Mesodermal cell (in vitro differentiated cells): ENCODE results near the gene PIM1.

Experiments used
- H3K27ac ChIP-seq: 2 replicates; pipeline ENCODE4 v1.7.0; 2013; ENCODE audit warnings: mild to moderate bottlenecking, low read depth, low read length, moderate library complexity; ENCODE audit not compliant: severe bottlenecking
- H3K36me3 ChIP-seq: 2 replicates; pipeline ENCODE4 v1.7.1; 2013; ENCODE audit warnings: mild to moderate bottlenecking, low read length, moderate library complexity; ENCODE audit not compliant: control insufficient read depth, insufficient read depth
- H3K4me1 ChIP-seq: one replicate; pipeline ENCODE4 v1.7.1; 2013; ENCODE audit warnings: mild to moderate bottlenecking, low read length; ENCODE audit not compliant: insufficient read depth, control insufficient read depth, poor library complexity, severe bottlenecking
- H3K4me3 ChIP-seq: 2 replicates; pipeline ENCODE4 v1.7.0; 2013; ENCODE audit warnings: low read length, control low read depth, mild to moderate bottlenecking; ENCODE audit not compliant: insufficient read depth, poor library complexity, severe bottlenecking; ENCODE audit errors: extremely low read depth
- H3K9me3 ChIP-seq: 2 replicates; pipeline ENCODE4 v1.7.1; 2013; ENCODE audit warnings: mild to moderate bottlenecking, low read length, moderate library complexity; ENCODE audit not compliant: control insufficient read depth
- WGBS, 2 experiments: methylation state at CpG; one replicate each; pipeline ENCODE4 v1.1.5; 2013; ENCODE audit warnings: missing lambda C conversion rate in 2 of 2; ENCODE audit not compliant: insufficient coverage in 2 of 2; 5-methylcytosine and 5-hydroxymethylcytosine counted together

PIM1 gene

DNA sequence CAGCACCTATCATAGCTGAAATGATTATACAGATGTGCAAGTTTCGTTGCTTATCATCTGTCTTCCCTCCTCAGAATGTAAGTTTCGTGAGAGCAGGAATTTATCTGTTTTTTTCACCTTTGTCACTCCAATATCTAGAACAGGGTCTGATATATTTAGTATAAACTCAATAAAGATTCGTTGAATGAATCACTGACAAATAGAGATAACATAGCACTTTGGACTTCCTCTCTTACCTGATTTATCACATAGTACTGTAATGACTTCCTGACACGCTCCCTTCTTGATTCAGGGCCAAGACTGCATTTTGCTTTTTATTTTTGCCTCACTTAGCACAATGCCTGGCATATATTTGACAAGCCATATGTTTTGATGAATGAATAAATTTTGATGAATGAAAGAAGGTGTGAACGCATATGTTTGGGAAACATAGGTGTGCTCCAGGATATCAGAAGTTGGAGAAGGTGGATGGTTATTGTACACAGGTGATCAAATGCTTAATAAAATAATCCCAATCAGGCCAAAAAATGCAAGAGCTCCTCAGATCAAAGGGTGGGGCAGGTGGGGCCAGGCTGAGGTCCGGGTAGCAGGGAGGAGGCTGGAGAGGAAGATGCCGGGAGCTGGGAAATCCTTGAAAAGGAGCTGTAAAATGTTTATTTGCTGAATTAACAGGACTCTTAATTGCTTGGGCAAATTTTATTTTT lies 33.0 kb downstream of the PIM1 start:
- 93 to 94% methylated on average over 3 to 4 of the region's 7 CpGs for WGBS, 2 experiments
- Histone ChIP-seq H3K27ac (no peak overlapping the region), H3K4me1 (peaks cover 6% of the 10 kb centered on the region), H3K4me3 (no peak overlapping the region), H3K9me3 (no peaks in the 10 kb centered on the region), H3K36me3 (no peaks in the 10 kb centered on the region)

DNA sequence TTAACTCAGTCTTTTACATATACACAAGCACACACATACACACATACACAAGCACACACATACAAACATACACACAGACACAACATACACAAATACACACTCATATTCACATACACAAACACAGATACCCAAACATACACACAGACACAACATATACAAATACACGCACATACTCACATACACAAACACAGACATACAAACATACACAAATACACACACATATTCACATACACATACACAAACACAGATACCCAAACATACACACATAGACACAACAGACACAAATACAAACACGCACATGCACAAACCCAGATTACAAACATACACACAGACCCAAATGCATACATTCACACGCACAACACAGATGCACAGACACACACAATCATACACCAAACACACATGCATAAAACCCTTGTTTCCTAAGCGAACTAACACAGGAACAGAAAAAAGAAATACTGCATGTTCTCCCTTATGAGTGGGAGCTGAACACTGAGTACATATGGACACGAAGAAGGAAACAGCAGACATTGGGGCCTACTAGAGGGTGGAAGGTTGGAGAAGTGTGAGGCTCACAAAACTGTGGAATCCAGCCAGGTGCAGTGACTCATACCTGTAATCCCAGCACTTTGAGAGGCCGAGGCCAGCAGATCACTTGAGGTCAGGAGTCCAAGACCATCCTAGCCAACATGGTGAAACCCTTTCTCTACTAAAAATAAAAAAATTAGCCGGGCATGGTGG lies 34.2 kb downstream of the PIM1 start:
- no peaks in the 10 kb centered on the region for H3K36me3 ChIP-seq
- peaks cover 6% of the 10 kb centered on the region for H3K4me1 ChIP-seq
- WGBS, 2 experiments = 76 to 94% methylated on average over 4 to 5 of the region's 7 CpGs
- no peak overlapping the region for H3K27ac ChIP-seq
- no peak overlapping the region for H3K4me3 ChIP-seq
- H3K9me3 ChIP-seq = no peaks in the 10 kb centered on the region

DNA sequence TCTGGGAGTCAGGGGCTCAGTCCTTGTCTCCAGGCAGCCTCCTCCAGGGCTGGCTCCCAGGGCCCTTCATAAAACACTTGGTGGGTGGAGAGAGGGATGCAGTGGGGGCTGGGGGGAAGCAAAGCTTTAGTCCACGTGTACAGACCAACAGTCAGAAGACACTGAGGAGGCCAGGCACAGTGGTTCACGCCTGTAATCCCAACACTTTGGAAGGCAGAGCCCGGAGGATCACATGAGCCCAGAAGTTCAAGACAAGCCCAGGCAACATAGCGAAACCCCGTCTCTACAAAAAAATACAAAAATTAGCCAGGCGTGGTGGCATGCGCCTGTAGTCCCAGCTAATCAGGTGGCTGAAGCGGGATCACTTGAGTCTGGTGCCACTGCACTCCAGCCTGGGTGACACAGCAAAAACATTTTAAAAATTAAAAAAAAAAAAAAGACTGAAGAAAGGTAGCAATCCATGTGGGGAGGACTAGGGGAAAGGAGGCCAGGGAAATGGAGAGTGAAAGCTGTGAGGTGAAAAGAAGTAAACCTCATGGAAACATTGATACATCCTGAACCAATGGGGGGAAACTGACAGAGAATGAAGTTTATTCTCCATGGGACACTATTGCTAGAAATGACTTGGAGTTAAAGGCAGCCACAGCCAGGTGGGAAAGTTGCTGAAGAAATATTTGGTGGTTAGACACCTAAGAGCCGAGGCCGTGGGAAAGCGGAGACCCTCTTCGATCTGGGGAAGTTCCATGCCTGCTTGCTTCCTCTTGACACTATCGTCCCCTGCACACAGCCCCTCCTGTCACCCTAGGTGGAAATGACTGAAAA lies 35.4 kb downstream of the PIM1 start:
- peaks cover 6% of the 10 kb centered on the region for H3K4me1 ChIP-seq
- WGBS, 2 experiments = 76 to 79% methylated on average over 11 to 12 of the region's 13 CpGs
- H3K27ac ChIP-seq = no peak overlapping the region
- no peaks in the 10 kb centered on the region for H3K36me3 ChIP-seq
- H3K9me3 ChIP-seq = no peaks in the 10 kb centered on the region
- H3K4me3 ChIP-seq = no peak overlapping the region

DNA sequence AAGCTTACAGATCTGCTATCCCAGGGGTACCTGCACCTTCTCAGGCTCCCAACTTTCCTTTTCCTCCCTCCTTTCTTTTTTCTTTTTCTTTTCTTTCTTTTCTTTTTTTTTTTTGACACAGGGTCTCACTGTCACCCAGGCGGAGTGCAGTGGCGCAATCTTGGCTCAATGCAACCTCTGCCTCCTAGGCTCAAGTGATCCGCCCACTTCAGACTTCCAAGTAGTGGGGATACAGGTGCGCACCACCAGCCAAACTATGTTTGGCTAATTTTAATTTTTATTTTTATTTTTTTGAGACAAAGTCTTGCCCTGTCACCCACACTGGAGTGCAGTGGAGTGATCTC lies 36.0 kb downstream of the PIM1 start:
- H3K27ac ChIP-seq = no peak overlapping the region
- H3K4me3 ChIP-seq = no peak overlapping the region
- 80 to 93% methylated on average over 1 to 3 of the region's 4 CpGs for WGBS, 2 experiments
- no peaks in the 10 kb centered on the region for H3K9me3 ChIP-seq
- no peaks in the 10 kb centered on the region for H3K36me3 ChIP-seq
- peaks cover 6% of the 10 kb centered on the region for H3K4me1 ChIP-seq

DNA sequence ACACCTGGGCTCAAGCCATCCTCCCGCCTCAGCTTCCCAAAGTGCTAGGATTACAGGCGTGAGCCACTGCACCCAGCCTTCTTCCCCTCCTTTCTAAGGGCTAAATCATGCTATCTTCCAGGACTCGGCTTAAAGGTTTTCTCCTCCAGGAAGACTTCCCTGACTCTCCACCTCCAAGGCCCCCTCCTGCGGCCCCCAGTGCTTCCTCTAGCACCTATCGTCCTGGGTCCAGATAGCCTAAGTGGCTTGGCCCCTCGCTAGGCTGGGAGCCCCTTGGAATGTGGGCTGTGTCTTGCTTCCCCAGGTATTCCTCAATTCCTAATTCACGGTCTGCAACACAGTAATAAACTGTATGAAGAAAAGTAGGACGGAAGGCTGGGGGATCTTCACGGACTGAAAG lies 36.7 kb downstream of the PIM1 start:
- no peak overlapping the region for H3K27ac ChIP-seq
- peaks cover 3% of the 10 kb centered on the region for H3K4me1 ChIP-seq
- no peaks in the 10 kb centered on the region for H3K36me3 ChIP-seq
- H3K9me3 ChIP-seq = no peaks in the 10 kb centered on the region
- H3K4me3 ChIP-seq = no peak overlapping the region
- 85 to 99% methylated on average over 6 to 7 of the region's 9 CpGs for WGBS, 2 experiments

DNA sequence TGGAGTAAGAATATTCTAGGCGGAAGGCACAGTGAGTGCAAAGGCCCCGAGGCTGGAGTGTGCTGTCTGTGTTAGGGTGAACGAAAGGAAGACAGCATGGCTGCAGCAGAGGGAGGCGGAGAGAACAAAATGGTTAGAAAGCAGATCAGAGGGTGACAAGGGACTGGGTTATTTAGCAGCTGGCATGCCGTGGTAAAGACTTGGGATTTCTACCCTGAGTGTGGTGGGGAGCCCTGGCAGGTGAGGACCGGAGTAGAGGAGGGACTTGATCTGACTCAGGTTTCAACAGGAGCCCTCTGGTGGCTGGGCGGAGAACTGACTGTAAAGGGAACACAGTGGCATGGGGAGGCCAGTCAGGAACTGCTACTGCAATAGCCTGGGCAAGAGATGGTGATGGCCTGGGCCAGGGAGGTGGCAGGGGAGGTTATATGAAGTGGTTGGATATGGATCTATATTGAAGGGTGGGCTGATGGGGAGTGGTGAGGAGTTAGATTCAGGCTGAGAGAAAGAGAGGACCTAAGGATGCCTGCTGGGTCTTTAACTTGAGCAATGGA lies 38.0 kb downstream of the PIM1 start:
- no peak overlapping the region for H3K4me3 ChIP-seq
- H3K27ac ChIP-seq = no peak overlapping the region
- 59 to 64% methylated on average over 7 of the region's 7 CpGs for WGBS, 2 experiments
- H3K36me3 ChIP-seq = no peaks in the 10 kb centered on the region
- H3K9me3 ChIP-seq = no peaks in the 10 kb centered on the region
- H3K4me1 ChIP-seq = no peaks in the 10 kb centered on the region

DNA sequence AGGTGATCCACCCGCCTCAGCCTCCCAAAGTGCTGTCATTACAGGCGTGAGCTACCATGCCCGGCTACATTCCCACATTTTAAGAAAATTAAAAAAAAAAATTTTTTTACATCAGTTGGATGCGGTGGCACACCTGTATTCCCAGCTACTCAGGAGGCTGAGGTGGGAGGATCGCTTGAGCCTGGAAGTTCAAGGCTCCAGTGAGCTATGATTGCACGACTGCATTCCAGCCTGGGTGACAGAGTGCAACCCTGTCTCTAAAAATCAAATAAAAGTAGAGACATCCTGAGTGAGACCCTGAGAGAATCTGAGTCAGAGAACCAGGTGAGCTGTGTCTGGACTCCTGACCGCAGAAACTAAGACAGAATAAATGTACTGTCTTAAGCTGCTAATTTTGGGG lies 38.8 kb downstream of the PIM1 start:
- no peak overlapping the region for H3K27ac ChIP-seq
- no peak overlapping the region for H3K4me3 ChIP-seq
- H3K36me3 ChIP-seq = no peaks in the 10 kb centered on the region
- WGBS, 2 experiments = 88 to 100% methylated on average over 3 to 6 of the region's 7 CpGs
- no peaks in the 10 kb centered on the region for H3K9me3 ChIP-seq
- H3K4me1 ChIP-seq = no peaks in the 10 kb centered on the region

DNA sequence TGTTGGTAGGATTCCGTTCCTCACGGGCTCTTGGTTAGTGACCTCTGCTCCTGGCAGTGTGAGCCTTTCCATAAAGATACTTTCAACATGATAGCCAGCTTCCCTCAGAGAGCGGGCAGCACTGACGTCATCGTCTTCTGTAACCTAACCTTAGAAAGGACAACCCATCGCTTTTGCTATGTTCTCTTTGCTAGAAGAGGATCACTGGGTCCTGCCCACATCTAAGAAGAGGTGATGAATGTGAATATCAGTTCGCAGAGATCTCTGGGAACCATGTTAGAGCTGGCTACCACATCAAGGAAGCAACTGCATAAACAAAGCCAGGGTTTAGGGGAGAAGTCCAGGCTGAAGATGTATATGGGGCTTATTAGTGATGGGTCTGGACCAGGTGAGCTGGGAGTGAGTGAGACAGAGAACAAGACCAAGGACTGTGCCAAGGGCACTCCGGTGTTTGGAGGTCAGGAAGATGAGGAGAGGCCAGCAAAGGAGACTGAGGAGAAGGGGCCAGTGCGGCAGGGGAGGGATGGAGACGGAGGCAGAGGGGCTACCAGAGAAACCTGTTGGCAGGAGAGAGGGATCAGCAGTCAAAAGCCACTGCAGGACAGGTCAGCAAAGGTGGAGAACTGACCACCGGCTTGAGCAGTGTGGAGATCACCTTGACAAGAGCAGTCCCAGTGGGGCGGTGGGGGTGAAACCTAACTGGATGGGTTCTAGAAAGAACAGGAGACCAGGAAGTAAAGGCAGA lies 39.7 kb downstream of the PIM1 start:
- no peaks in the 10 kb centered on the region for H3K4me1 ChIP-seq
- 92 to 95% methylated on average over 11 to 12 of the region's 12 CpGs for WGBS, 2 experiments
- no peaks in the 10 kb centered on the region for H3K36me3 ChIP-seq
- H3K4me3 ChIP-seq = no peak overlapping the region
- H3K9me3 ChIP-seq = no peaks in the 10 kb centered on the region
- H3K27ac ChIP-seq = no peak overlapping the region

DNA sequence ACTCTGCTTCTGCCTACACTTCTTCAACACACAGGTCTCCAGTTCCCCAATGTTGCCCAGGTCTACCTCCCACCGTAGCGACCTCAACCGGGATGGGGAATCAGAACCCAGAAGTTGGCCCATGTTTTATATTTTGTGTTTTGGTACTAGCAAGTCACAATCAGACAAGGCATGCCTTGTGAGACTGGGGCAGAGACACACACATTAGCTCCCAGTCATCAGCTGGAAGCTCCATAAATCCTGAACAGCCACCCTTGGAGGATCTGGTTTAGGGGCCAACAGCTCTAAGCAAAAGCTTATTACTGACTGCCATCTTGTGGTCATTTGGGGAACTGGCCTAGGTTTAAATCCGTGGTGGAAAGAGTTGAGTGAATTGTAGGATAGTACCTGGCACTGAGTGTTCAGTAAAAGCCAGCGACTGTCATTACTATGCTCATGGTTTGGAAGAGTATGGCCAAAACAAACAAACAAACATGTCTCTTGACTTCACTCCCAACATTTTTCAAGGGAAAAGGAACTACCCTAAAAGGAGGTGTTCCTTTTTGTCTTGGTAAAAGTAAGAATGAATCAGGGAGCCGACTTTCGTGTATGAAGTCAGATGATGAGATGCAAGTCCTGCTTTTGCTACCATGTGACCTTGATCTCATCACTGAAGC lies 40.5 kb downstream of the PIM1 start:
- 61 to 100% methylated on average over 2 to 3 of the region's 7 CpGs for whole genome bisulfite sequencing, 2 experiments
- no peaks in the 10 kb centered on the region for H3K36me3 ChIP-seq

DNA sequence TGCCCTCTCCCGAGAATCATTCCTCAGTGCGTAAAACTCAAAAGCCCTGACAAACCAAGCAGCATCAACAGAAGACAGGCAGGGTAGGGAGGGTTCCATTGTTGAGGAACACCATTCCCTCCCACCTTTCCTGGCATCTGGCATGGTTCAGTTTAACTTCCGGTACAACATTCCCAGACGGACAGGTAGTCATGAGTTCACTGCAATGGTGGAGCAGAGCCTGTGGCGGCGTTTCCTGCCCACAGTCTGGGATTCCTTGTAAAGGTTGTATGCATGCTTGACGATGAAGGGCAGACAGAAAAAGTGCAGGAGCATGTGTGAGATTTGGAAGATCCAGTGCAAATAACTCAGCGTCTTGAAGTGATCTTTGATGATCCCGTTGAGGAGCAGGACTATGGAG lies 42.3 kb downstream of the PIM1 start:
- Histone ChIP-seq H3K4me1 (no peaks in the 10 kb centered on the region), H3K9me3 (no peaks in the 10 kb centered on the region), H3K4me3 (no peak overlapping the region), H3K36me3 (no peaks in the 10 kb centered on the region), H3K27ac (no peak overlapping the region)
- WGBS, 2 experiments = 95 to 97% methylated on average over 7 to 9 of the region's 9 CpGs

More for the DNA sequence above, 40.5 kb downstream of the PIM1 start:
- Histone ChIP-seq H3K4me3 (no peak overlapping the region), H3K4me1 (no peaks in the 10 kb centered on the region), H3K27ac (no peak overlapping the region), H3K9me3 (no peaks in the 10 kb centered on the region)
